ENCODE measurements around the gene LTBP1. TPM values are rescaled to one million over a fixed set of nuclear protein-coding genes. Genes with fewer than 3 reads are reported as not detected.

The LTBP1 gene
- total RNA-seq, 1 donor: 33.7 TPM

DNA sequence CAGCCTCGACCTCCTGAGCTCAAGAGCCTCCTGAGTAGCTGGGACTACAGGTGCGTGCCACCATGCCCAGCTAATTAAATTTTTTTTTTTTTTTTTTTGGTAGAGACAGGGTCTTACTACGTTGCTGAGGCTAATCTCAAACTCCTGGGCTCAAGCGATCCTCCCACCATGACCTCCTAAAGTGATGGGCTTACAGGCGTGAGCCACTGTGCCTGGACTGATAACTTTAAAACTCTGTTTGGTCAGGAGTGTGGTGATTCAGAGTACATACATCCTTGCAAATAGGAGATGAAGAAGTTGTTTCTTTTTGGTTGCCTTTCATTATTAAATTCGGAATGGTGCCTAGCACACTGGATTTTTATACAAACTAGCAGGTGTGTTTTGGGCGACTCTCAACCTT is 73.0 kb downstream of the LTBP1 start:
- no peak overlapping the region for H3K4me3 ChIP-seq (ENCODE audit: low read depth, low read length)
- DNase-seq (ENCODE audit: low read depth): no peak
- TF ChIP-seq, protein P1, sequence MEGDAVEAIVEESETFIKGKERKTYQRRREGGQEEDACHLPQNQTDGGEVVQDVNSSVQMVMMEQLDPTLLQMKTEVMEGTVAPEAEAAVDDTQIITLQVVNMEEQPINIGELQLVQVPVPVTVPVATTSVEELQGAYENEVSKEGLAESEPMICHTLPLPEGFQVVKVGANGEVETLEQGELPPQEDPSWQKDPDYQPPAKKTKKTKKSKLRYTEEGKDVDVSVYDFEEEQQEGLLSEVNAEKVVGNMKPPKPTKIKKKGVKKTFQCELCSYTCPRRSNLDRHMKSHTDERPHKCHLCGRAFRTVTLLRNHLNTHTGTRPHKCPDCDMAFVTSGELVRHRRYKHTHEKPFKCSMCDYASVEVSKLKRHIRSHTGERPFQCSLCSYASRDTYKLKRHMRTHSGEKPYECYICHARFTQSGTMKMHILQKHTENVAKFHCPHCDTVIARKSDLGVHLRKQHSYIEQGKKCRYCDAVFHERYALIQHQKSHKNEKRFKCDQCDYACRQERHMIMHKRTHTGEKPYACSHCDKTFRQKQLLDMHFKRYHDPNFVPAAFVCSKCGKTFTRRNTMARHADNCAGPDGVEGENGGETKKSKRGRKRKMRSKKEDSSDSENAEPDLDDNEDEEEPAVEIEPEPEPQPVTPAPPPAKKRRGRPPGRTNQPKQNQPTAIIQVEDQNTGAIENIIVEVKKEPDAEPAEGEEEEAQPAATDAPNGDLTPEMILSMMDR (IDR thresholded peaks at IDR 0.05; ENCODE audit: insufficient read depth, low read depth, low read length): no peak

DNA sequence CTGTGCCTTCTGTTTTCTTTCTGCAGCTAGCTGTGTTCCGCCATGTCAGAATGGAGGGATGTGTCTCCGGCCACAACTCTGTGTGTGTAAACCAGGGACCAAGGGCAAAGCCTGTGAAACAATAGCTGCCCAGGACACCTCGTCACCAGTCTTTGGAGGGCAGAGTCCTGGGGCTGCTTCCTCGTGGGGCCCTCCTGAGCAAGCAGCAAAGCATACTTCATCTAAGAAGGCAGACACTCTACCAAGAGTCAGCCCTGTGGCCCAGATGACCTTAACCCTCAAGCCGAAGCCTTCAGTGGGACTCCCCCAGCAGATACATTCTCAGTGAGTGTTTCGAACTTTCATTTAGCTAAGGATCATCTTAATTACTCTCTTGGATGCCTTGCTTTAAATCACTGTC is 74.1 kb downstream of the LTBP1 start:
- TF ChIP-seq, protein P1 (IDR thresholded peaks at IDR 0.05; ENCODE audit: insufficient read depth, low read depth, low read length): no peak
- H3K4me3 ChIP-seq (ENCODE audit: low read depth, low read length): no peak overlapping the region
- DNase-seq (ENCODE audit: low read depth): no peak

DNA sequence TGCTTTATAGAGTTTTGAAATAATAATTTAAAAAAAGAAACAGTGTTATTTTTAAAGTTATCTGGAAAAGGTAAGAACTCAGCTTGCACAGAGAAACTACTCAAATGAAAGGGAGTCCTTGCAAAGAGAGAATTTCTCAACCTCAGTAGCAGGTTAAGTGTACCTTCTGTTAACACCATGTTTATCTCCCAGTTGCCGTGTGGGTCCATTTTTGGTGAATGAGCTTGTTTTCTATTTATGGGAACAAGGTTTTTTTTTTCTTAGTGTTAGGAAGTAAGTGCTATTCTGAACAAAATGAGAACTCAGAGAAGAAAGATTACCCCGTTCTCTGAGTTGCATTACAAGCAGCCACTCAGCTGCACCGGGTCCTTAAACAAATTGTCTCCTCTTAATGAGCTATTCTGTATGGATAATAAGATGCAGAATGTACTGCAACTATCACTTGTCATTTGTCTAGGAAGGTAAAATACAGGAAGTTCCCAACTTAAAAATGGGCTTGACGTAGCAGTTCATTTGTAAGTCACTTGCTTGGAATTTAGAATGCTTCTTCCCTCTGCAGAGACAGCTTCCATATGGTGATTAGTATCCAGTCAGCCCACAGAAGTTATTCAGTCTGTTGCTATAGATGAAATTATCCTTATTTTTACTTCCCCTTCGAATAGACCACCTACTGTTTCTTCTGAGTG is 74.9 kb downstream of the LTBP1 start:
- TF ChIP-seq, protein P1 (IDR thresholded peaks at IDR 0.05; ENCODE audit: insufficient read depth, low read depth, low read length): no peak
- no peak overlapping the region for H3K4me3 ChIP-seq (ENCODE audit: low read depth, low read length)
- peak; percentile 80 for DNase-seq (ENCODE audit: low read depth)

DNA sequence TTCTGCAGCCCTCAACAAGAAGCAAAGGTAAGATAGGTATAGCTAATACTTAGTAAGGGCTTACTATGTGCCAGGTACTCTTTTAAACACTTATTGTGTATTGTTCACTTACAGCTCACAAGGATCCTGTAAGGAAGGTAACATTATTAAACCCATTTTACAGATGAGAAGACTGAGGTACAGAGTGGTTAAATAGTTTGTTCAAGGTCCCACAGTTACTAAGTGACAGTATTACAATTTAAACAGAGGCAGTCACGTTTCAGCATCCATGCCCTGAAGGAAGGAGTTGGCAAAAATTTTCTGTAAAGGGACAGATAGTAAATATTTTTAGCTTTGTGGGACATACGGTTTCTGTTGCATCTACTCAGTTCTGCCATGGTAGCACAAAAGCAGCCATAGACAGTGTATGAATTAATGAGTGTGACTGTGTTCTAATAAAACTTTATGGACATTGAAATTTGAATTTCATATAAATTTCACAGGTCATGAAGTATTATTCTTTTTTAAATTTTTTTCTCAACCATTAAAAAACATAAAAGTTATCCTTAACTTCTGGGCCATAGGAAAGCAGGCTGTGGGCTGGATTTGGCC is 75.7 kb downstream of the LTBP1 start:
- no peak for DNase-seq (ENCODE audit: low read depth)
- no peak overlapping the region for H3K4me3 ChIP-seq (ENCODE audit: low read depth, low read length)
- TF ChIP-seq, protein P1 (IDR thresholded peaks at IDR 0.05; ENCODE audit: insufficient read depth, low read depth, low read length): no peak

DNA sequence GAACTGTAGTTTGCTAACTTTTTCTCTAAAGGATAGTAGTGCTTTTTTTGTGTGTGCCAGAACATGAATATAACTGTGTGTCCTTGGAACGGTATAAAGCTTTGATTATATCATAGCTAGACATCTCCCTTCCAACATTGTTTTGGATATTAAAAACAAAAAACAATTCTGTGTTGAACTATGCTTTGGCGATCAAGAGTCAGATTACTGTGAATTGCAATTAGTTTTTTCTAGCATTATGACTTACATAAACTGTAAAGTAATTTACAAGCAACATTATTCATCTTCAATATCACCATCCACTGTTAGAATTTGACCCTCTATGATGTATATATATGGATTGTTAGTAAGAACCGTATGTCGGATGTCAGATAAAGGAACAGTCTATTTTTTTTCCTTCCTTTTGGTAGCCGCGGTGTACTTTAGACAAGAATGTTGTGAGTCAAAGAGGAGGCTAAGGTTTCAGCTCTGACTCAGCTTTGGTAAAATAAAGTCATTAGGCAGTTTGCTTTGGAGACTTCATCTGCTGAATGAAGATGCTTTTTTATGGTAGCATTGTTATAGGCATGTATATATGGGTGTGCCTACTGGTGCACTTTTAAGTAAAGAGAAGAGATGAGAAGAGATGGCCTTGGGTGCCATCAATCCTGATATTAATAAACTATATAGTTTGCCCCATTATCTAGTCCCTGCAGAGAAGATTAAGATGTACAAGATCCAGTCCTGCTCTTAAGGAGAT is 76.4 kb downstream of the LTBP1 start:
- TF ChIP-seq, protein P1 (IDR thresholded peaks at IDR 0.05; ENCODE audit: insufficient read depth, low read depth, low read length): no peak
- H3K4me3 ChIP-seq (ENCODE audit: low read depth, low read length): peak overlapping the region; percentile 15
- peak; percentile 88 for DNase-seq (ENCODE audit: low read depth)

DNA sequence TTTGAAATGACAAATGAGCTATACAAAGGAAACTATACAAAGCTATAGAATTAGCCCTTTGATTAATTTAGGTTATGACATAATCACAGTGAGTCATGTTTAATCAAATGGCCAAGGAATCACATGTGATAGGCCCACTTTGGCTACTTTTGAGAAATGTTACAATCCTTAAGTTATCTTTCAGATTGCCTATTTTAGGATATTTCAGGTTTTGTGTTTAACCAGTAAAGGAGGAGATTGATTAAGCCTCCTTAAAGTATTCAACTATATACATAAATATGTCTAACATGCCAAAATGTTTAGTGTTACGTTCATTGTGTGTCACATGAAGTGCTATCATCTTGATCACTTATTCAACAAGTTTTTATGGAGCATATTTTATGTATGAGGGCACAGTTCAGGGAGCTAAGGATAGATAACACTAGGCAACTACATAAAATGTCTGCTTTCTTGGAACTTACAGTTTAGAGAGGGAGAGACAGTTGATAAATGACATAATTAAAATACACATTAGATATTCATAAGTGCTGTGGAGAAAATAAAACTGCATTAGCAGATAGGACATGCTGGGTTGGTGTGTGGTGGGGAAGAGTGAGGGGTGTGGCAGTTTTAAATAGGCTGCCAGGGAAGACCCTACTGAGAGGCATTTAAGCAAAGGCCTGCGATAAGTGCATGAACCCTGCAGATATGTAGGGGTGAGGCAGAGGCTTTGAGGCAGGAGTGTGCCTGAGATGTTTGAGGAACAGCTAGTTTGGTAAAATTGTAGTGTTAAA is 77.2 kb downstream of the LTBP1 start:
- H3K4me3 ChIP-seq (ENCODE audit: low read depth, low read length): no peak overlapping the region
- DNase-seq (ENCODE audit: low read depth): peak; percentile 52
- TF ChIP-seq, protein P1 (IDR thresholded peaks at IDR 0.05; ENCODE audit: insufficient read depth, low read depth, low read length): no peak
